KG1 (cell line): ENCODE data around the gene THYN1.

Experiments
- DNase-seq: peaks from one replicate; lab custom pipeline; 2025; lab: John Stamatoyannopoulos, UW

Gene THYN1

DNA sequence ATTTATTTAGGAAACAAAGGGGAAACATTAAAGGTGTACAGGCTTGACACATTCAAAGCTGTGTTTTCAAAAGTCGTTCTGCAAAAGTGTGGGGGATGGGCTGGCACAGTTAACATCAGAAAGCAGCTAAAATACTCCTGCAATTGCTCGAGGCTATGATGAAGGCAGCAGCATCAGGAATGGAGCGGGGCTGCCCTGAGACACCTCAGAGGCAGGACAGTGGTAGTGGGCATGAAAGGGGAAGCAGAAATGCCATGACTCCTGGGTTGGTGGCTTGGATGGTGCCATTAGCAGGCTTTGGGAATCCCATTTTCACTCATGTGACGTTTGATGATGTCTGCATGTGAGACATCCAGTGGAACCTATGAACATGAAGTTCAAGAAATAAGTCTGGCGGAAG lies 30.0 kb downstream of the THYN1 start:
- no peak for DNase-seq

DNA sequence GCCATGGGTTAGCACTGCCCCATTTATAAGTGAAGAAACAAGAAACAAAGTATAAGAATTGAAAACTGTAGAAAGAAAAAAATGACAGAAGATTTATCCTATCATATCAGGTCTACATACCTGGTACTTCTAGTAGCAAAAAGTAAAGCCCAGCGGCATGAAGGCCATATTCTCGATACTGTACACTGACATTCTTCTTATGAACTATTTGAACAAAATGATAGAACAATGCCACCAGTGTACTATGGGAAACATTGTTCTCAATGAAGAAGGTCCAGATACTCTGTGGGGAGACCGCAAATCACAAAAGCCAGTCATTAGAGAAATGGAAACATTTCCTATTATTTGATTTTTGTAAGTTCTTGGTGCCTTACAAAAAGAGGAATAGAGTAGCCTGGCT lies 36.3 kb downstream of the THYN1 start:
- no peak for DNase-seq

DNA sequence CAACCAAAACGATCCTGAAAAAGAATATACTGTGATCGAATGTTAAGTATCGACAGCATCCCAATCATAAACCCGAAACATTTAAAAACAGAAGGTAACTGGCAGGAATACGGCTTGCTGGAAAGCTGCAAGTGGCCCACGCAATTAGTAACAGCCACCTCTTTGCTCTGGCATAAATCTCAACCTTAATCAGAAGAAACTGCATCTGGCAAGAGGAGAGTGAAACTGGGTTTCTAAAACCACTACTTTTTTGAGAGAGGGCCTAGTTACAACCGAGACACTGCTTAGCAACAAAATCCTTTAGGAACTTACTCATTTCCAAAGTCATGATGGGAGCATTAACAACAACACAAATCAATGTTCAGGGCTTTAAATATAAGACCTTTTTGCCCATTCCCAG lies 37.3 kb downstream of the THYN1 start:
- DNase-seq: no peak

DNA sequence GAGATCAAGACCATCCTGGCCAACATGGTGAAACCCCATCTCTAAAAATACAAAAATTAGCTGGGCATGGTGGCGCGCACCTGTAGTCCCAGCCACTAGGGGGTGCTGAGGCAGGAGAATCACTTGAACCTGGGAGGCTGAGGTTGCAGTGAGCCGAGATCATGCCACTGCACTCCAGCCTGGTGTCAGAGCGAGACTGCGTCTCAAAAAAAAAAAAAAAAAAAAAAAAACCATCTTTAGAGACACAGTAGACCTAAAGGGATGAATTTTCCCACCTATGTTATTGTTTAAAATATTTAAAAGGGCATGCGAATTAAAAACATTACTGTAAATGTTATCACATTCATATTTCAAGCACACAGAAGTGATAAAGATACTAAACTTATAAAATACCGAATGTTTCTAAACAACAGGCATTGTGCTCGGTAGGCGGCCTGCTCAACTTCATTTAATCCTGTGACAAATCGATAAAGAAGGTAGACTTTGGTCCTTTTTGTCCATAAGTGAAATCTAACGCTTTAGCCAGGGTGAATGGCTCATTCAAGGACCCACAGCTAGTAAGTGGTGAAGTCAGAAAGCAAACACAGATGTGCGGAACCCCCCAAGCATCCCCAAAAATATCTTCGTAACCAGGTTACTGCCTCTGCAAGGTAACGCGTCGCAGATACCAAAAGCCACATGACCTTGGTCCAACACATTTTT lies 45.5 kb downstream of the THYN1 start:
- DNase-seq: no peak

DNA sequence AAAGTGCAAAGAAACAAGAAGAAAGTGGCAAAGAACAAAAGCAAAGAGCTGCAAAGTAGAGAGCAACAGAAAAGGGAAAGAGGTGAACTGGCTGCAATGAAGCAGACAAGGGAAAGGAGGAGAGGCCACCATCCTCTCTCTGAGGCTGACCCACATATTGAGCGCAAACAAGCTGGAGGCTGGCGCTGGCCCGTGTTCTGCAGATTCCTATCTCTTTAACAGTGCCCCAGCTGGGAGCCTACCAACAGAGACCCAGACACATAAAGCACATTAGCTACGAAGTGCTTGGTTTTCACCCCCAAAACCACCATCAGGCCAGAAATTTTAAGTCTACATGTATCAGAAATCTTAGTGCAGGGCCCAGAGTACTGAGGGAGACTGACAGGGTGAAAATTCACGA lies 47.0 kb downstream of the THYN1 start:
- no peak for DNase-seq

DNA sequence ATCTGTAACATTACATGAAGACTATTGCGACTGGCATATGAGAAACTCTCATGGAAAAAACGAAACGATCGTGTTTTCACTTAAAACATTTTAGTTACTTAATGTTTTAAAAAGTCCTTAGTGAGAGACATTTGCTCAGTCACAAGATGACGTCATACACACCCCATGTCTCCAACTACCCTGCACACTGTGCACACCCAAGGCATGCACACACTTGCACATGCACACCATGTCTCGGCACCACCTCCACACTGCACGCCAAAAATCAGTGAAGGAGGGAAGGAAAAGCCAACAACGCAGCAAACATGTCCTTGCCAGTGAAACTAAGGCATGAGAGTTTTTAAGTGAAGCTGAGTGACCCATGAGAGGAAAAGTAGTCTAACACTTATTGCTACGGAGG lies 47.4 kb downstream of the THYN1 start:
- DNase-seq: no peak

DNA sequence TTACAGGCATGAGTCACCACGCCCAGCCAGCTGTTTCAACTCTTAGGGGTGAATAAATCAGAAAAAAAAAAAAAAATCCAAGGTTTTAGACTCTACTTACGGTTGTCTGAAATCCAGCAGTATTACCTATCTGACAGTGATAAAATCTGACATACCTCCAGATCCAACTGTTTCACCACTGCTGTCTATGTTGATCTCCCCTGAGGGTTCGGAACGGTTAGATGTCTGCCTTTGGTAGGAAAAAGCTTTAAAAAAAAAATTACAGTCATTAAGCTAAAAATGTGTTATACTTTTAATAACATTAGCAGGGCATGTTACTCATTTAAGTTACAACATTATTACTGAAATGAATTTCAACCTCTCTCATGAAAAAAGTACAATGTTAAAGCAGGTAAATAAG lies 50.5 kb downstream of the THYN1 start:
- DNase-seq: no peak

DNA sequence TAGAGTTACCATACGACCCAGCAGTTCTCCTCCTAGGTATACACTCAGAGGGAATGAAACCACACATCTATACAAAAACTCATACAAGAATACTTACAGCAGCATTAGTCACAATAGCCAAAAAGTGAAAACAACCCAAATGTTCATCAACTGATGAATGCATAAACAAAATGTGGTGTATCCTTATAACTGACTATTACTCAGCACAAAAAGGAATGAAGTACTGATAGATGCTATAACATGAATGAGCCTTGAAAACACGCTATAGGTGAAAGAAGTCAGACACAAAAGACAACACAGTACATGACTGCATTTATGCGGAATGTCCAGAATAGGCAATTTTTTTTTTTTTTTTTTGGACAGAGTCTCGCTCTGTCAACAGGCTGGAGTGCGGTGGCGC lies 52.5 kb downstream of the THYN1 start:
- no peak for DNase-seq

DNA sequence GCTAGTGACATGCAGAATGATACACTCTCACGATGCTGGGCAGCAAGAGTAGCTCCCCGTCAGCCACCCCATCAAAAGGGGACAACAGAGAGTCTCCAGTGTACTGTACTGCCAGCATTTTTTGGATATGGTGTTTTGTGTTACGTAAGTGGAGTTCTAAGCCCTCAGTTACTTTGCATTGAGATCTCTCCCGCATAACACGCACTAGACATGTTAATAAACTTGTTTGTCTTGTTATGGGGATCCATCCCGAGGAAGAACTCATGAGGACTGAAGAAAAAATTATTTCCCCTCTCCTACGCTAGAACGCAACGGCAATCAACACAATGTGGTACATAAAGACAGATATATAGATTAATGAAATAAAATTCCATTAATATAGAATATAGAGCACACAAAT lies 53.6 kb downstream of the THYN1 start:
- DNase-seq: no peak
